ENCODE measurements around the gene CNIH1.
"Not testable (repeated sequence)": the region's sequence is repeated elsewhere in the genome, so short reads cannot be mapped to it uniquely, and the experiment has no call there.

Gene CNIH1

GRCh38 chr14:54453252-54453651 lies 12.1 kb upstream of the CNIH1 start:
- DNase-seq = no peak
- no peak overlapping the region for H3K27ac ChIP-seq (ENCODE audit: insufficient read depth, low read length, poor library complexity, severe bottlenecking)
- H3K4me3 ChIP-seq (ENCODE audit: insufficient read depth, low read depth, low read length, poor library complexity, severe bottlenecking) = no peak overlapping the region

DNA sequence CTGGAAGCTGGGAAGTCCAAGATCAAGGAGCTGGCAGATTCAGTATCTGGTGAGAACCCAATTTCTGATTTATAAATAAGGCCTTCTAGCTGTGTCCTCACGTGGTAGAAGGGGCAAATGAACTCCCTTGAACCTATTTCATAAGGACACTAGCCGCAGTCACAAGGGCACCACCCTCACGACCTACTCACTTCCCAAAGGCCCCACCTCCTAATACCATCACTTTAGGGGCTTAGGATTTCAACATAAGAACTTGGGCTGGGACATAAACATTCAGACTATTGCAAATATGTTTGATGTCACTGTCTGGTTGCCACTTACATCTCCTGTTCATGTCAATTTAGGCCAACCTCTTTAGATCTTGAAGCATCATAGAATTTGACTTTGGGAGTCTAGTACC lies 10.8 kb upstream of the CNIH1 start:
- DNase-seq = no peak
- Histone ChIP-seq H3K27me3 (replicated peaks; ENCODE audit: control insufficient read depth, insufficient read depth, low read length, poor library complexity, severe bottlenecking) (no peaks in the 10 kb centered on the region), H3K4me3 (ENCODE audit: insufficient read depth, low read depth, low read length, poor library complexity, severe bottlenecking) (no peak overlapping the region), H3K36me3 (ENCODE audit: control insufficient read depth, insufficient read depth, low read length) (no peaks in the 10 kb centered on the region), H3K9me3 (ENCODE audit: control insufficient read depth, low read length) (no peaks in the 10 kb centered on the region), H3K4me1 (ENCODE audit: control insufficient read depth, insufficient read depth, low read length, poor library complexity, severe bottlenecking) (no peaks in the 10 kb centered on the region), H3K27ac (ENCODE audit: insufficient read depth, low read length, poor library complexity, severe bottlenecking) (no peak overlapping the region)

More at GRCh38 chr14:54453252-54453651, 12.1 kb upstream of the CNIH1 start:
- Histone ChIP-seq H3K9me3 (ENCODE audit: control insufficient read depth, low read length) (no peaks in the 10 kb centered on the region), H3K36me3 (ENCODE audit: control insufficient read depth, insufficient read depth, low read length) (no peaks in the 10 kb centered on the region), H3K27me3 (replicated peaks; ENCODE audit: control insufficient read depth, insufficient read depth, low read length, poor library complexity, severe bottlenecking) (no peaks in the 10 kb centered on the region), H3K4me1 (ENCODE audit: control insufficient read depth, insufficient read depth, low read length, poor library complexity, severe bottlenecking) (no peaks in the 10 kb centered on the region)

DNA sequence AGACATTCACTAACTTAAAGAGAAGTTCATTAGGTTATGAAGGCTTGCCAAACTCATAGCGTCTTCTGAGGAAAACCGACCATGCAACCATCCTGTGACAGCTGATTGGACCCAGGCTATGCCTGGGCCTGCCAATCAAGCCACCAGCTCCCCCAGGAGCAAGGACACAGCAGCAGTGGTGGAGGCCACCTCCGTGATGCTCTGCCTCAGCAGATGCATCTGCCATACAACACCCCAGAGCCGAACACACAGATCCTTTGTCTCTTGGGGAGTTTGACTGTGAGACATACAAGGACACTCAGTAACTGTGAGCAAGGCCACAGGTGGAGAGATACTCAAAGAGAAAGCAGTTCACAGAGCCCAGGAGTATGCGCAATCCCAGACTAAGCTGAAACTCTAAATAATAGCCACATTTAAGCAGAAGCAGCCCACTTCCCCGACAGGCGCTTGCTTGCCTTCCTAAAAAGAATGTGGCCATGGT lies 10.0 kb upstream of the CNIH1 start:
- Histone ChIP-seq H3K4me1 (ENCODE audit: control insufficient read depth, insufficient read depth, low read length, poor library complexity, severe bottlenecking) (no peaks in the 10 kb centered on the region), H3K27ac (ENCODE audit: insufficient read depth, low read length, poor library complexity, severe bottlenecking) (no peak overlapping the region)

GRCh38 chr14:54450535-54450934 lies 9.4 kb upstream of the CNIH1 start:
- H3K4me3 ChIP-seq (ENCODE audit: insufficient read depth, low read depth, low read length, poor library complexity, severe bottlenecking) = no peak overlapping the region
- H3K4me1 ChIP-seq (ENCODE audit: control insufficient read depth, insufficient read depth, low read length, poor library complexity, severe bottlenecking) = no peaks in the 10 kb centered on the region
- H3K36me3 ChIP-seq (ENCODE audit: control insufficient read depth, insufficient read depth, low read length) = no peaks in the 10 kb centered on the region
- H3K27me3 ChIP-seq (replicated peaks; ENCODE audit: control insufficient read depth, insufficient read depth, low read length, poor library complexity, severe bottlenecking) = no peaks in the 10 kb centered on the region
- no peak overlapping the region for H3K27ac ChIP-seq (ENCODE audit: insufficient read depth, low read length, poor library complexity, severe bottlenecking)
- H3K9me3 ChIP-seq (ENCODE audit: control insufficient read depth, low read length) = no peaks in the 10 kb centered on the region
- DNase-seq = no peak

More for the DNA sequence above, 10.0 kb upstream of the CNIH1 start:
- no peak for DNase-seq
- Histone ChIP-seq H3K9me3 (ENCODE audit: control insufficient read depth, low read length) (no peaks in the 10 kb centered on the region), H3K36me3 (ENCODE audit: control insufficient read depth, insufficient read depth, low read length) (no peaks in the 10 kb centered on the region), H3K27me3 (replicated peaks; ENCODE audit: control insufficient read depth, insufficient read depth, low read length, poor library complexity, severe bottlenecking) (no peaks in the 10 kb centered on the region), H3K4me3 (ENCODE audit: insufficient read depth, low read depth, low read length, poor library complexity, severe bottlenecking) (no peak overlapping the region)

- H3K27me3 ChIP-seq (replicated peaks; ENCODE audit: control insufficient read depth, insufficient read depth, low read length, poor library complexity, severe bottlenecking) = no peaks in the 10 kb centered on the region
- no peak overlapping the region for H3K27ac ChIP-seq (ENCODE audit: insufficient read depth, low read length, poor library complexity, severe bottlenecking)
- H3K9me3 ChIP-seq (ENCODE audit: control insufficient read depth, low read length) = no peaks in the 10 kb centered on the region
- no peak overlapping the region for H3K4me3 ChIP-seq (ENCODE audit: insufficient read depth, low read depth, low read length, poor library complexity, severe bottlenecking)
- H3K4me1 ChIP-seq (ENCODE audit: control insufficient read depth, insufficient read depth, low read length, poor library complexity, severe bottlenecking) = no peaks in the 10 kb centered on the region
- no peak for DNase-seq
- no peaks in the 10 kb centered on the region for H3K36me3 ChIP-seq (ENCODE audit: control insufficient read depth, insufficient read depth, low read length)
Observed at GRCh38 chr14:54447231-54447692, 6.1 kb upstream of the CNIH1 start.

DNA sequence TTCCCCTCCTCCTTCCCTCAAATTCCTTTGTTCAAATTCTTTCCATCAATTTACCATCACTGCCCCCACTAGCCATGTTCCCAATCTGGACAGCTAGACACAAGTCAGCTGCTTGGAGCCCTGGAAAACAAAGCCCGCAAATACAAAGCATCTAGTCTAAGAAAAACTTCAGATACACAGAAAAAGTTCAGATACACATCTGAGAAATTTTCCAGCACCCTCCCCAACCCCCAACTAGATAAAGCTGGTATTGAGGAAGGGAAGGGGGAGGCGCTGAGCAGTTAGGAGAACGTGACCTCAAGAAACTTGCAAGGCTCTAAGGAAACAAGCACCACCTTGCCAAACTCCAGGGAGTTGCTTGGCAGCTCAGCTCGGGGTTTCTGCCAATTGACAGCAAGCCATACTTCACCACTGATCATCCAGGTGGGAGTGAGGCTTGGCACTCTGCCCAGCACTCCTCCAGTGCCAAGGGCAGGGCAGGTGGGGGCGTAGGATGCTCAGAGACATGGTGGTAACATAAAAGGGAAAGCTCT lies 5.1 kb upstream of the CNIH1 start:
- no peak overlapping the region for H3K4me3 ChIP-seq (ENCODE audit: insufficient read depth, low read depth, low read length, poor library complexity, severe bottlenecking)
- H3K9me3 ChIP-seq (ENCODE audit: control insufficient read depth, low read length) = no peaks in the 10 kb centered on the region
- no peak overlapping the region for H3K27ac ChIP-seq (ENCODE audit: insufficient read depth, low read length, poor library complexity, severe bottlenecking)
- H3K27me3 ChIP-seq (replicated peaks; ENCODE audit: control insufficient read depth, insufficient read depth, low read length, poor library complexity, severe bottlenecking) = no peaks in the 10 kb centered on the region
- DNase-seq = no peak
- no peaks in the 10 kb centered on the region for H3K36me3 ChIP-seq (ENCODE audit: control insufficient read depth, insufficient read depth, low read length)
- H3K4me1 ChIP-seq (ENCODE audit: control insufficient read depth, insufficient read depth, low read length, poor library complexity, severe bottlenecking) = no peaks in the 10 kb centered on the region

- peaks cover 3% of the 10 kb centered on the region for H3K4me1 ChIP-seq (ENCODE audit: control insufficient read depth, insufficient read depth, low read length, poor library complexity, severe bottlenecking)
- no peak overlapping the region for H3K4me3 ChIP-seq (ENCODE audit: insufficient read depth, low read depth, low read length, poor library complexity, severe bottlenecking)
- no peaks in the 10 kb centered on the region for H3K27me3 ChIP-seq (replicated peaks; ENCODE audit: control insufficient read depth, insufficient read depth, low read length, poor library complexity, severe bottlenecking)
- H3K27ac ChIP-seq (ENCODE audit: insufficient read depth, low read length, poor library complexity, severe bottlenecking) = no peak overlapping the region
- no peaks in the 10 kb centered on the region for H3K36me3 ChIP-seq (ENCODE audit: control insufficient read depth, insufficient read depth, low read length)
- no peaks in the 10 kb centered on the region for H3K9me3 ChIP-seq (ENCODE audit: control insufficient read depth, low read length)
- no peak for DNase-seq
Observed at GRCh38 chr14:54444681-54445080, 3.5 kb upstream of the CNIH1 start.

- H3K27ac ChIP-seq (ENCODE audit: insufficient read depth, low read length, poor library complexity, severe bottlenecking) = no peak overlapping the region
- no peaks in the 10 kb centered on the region for H3K27me3 ChIP-seq (replicated peaks; ENCODE audit: control insufficient read depth, insufficient read depth, low read length, poor library complexity, severe bottlenecking)
- H3K4me3 ChIP-seq (ENCODE audit: insufficient read depth, low read depth, low read length, poor library complexity, severe bottlenecking) = no peak overlapping the region
- peaks cover 3% of the 10 kb centered on the region for H3K4me1 ChIP-seq (ENCODE audit: control insufficient read depth, insufficient read depth, low read length, poor library complexity, severe bottlenecking)
- no peaks in the 10 kb centered on the region for H3K36me3 ChIP-seq (ENCODE audit: control insufficient read depth, insufficient read depth, low read length)
- no peaks in the 10 kb centered on the region for H3K9me3 ChIP-seq (ENCODE audit: control insufficient read depth, low read length)
- DNase-seq = no peak
Observed at GRCh38 chr14:54443981-54444380, 2.8 kb upstream of the CNIH1 start.

GRCh38 chr14:54442961-54443360 lies 1.8 kb upstream of the CNIH1 start:
- not testable (repeated sequence) for DNase-seq; H3K36me3 ChIP-seq (ENCODE audit: control insufficient read depth, insufficient read depth, low read length); H3K4me3 ChIP-seq (ENCODE audit: insufficient read depth, low read depth, low read length, poor library complexity, severe bottlenecking); H3K27me3 ChIP-seq (replicated peaks; ENCODE audit: control insufficient read depth, insufficient read depth, low read length, poor library complexity, severe bottlenecking); H3K27ac ChIP-seq (ENCODE audit: insufficient read depth, low read length, poor library complexity, severe bottlenecking); H3K4me1 ChIP-seq (ENCODE audit: control insufficient read depth, insufficient read depth, low read length, poor library complexity, severe bottlenecking); H3K9me3 ChIP-seq (ENCODE audit: control insufficient read depth, low read length)

GRCh38 chr14:54440476-54440872 lies 700 bp downstream of the CNIH1 start:
- Histone ChIP-seq H3K27me3 (replicated peaks; ENCODE audit: control insufficient read depth, insufficient read depth, low read length, poor library complexity, severe bottlenecking) (no peaks in the 10 kb centered on the region), H3K36me3 (ENCODE audit: control insufficient read depth, insufficient read depth, low read length) (no peaks in the 10 kb centered on the region), H3K4me1 (ENCODE audit: control insufficient read depth, insufficient read depth, low read length, poor library complexity, severe bottlenecking) (peaks cover 9% of the 10 kb centered on the region), H3K9me3 (ENCODE audit: control insufficient read depth, low read length) (no peaks in the 10 kb centered on the region), H3K27ac (ENCODE audit: insufficient read depth, low read length, poor library complexity, severe bottlenecking) (peak overlapping the region; percentile 82), H3K4me3 (ENCODE audit: insufficient read depth, low read depth, low read length, poor library complexity, severe bottlenecking) (peak overlapping the region; percentile 53)
- DNase-seq = no peak

All from effector memory CD4-positive, alpha-beta T cell (primary cell).